ENCODE data around the gene CADPS2.

CADPS2 gene

DNA sequence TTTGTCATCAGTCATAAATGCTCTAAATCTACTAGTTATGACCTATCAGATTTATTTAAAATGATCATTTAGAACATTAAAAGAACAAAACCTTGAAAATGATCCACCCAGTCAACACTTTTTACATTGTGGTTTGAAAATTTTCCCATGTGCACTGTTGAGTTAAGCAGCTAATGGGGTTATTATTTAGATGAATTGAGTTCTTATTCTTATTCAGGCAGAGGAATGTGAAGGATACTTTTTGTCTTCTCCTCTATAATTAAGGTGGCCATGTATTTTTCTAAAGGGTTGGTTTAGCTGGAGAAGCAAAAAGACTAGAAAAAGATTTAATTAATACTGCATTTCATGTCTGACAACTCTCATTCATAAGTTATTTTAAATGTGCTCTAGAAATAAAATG, 506.8 kb downstream of the CADPS2 start:
- Histone ChIP-seq H2BK15ac (ENCODE audit: low read depth, poor library complexity, severe bottlenecking) (no peak overlapping the region), H3K4me3 (ENCODE audit: insufficient read depth in 1 of 2, low read depth in 1 of 2, low read length in 2 of 2) (no peak overlapping the region), H2BK12ac (ENCODE audit: low read length in 2 of 2) (no peak overlapping the region), H3K27me3 (ENCODE audit: control insufficient read depth in 1 of 2, insufficient read depth in 1 of 2, low read length in 2 of 2) (no peaks in the 10 kb centered on the region), H3K9ac (ENCODE audit: low read length) (no peak overlapping the region), H3K9me3 (ENCODE audit: control insufficient read depth, low read length) (no peaks in the 10 kb centered on the region), H4K91ac (ENCODE audit: low read length) (no peak overlapping the region), H3K36me3 (ENCODE audit: control insufficient read depth in 1 of 2, insufficient read depth in 2 of 2, low read depth in 1 of 2, low read length in 2 of 2) (no peaks in the 10 kb centered on the region), H3K4me1 (ENCODE audit: control insufficient read depth, insufficient read depth, low read depth, low read length) (no peaks in the 10 kb centered on the region), H3K4ac (ENCODE audit: low read depth in 1 of 2, low read length in 2 of 2) (no peak overlapping the region), H2BK5ac (ENCODE audit: low read depth, low read length, poor library complexity, severe bottlenecking) (no peak overlapping the region), H3K4me2 (ENCODE audit: low read length, poor library complexity, severe bottlenecking) (no peak overlapping the region), H3K14ac (ENCODE audit: low read length in 2 of 2) (no peak overlapping the region), H3K23ac (ENCODE audit: low read length in 2 of 2) (no peak overlapping the region), H3K27ac (ENCODE audit: low read length, poor library complexity, severe bottlenecking) (no peak overlapping the region), H2AFZ (ENCODE audit: low read depth, low read length) (no peak overlapping the region), H2BK120ac (ENCODE audit: low read depth, low read length) (no peak overlapping the region), H3K18ac (ENCODE audit: low read depth in 1 of 2, low read length in 2 of 2) (no peak overlapping the region), H3K79me1 (replicated peaks; ENCODE audit: low read length, poor library complexity, severe bottlenecking) (no peaks in the 10 kb centered on the region), H4K8ac (ENCODE audit: low read length) (no peak overlapping the region), H2AK5ac (ENCODE audit: low read length, severe bottlenecking) (no peak overlapping the region)
- no peak for DNase-seq

- H4K91ac ChIP-seq (ENCODE audit: low read length), result no peak overlapping the region
- H4K8ac ChIP-seq (ENCODE audit: low read length), result no peak overlapping the region
- H2AK5ac ChIP-seq (ENCODE audit: low read length, severe bottlenecking), result no peak overlapping the region
- no peaks in the 10 kb centered on the region for H3K9me3 ChIP-seq (ENCODE audit: control insufficient read depth, low read length)
- H2BK5ac ChIP-seq (ENCODE audit: low read depth, low read length, poor library complexity, severe bottlenecking), result no peak overlapping the region
- no peak overlapping the region for H3K4me3 ChIP-seq (ENCODE audit: insufficient read depth in 1 of 2, low read depth in 1 of 2, low read length in 2 of 2)
- no peak overlapping the region for H3K18ac ChIP-seq (ENCODE audit: low read depth in 1 of 2, low read length in 2 of 2)
- H3K79me1 ChIP-seq (replicated peaks; ENCODE audit: low read length, poor library complexity, severe bottlenecking), result no peaks in the 10 kb centered on the region
- no peak overlapping the region for H2BK15ac ChIP-seq (ENCODE audit: low read depth, poor library complexity, severe bottlenecking)
- H3K23ac ChIP-seq (ENCODE audit: low read length in 2 of 2), result no peak overlapping the region
- H2AFZ ChIP-seq (ENCODE audit: low read depth, low read length), result no peak overlapping the region
- no peaks in the 10 kb centered on the region for H3K4me1 ChIP-seq (ENCODE audit: control insufficient read depth, insufficient read depth, low read depth, low read length)
- H2BK12ac ChIP-seq (ENCODE audit: low read length in 2 of 2), result no peak overlapping the region
- no peaks in the 10 kb centered on the region for H3K36me3 ChIP-seq (ENCODE audit: control insufficient read depth in 1 of 2, insufficient read depth in 2 of 2, low read depth in 1 of 2, low read length in 2 of 2)
- no peak overlapping the region for H3K27ac ChIP-seq (ENCODE audit: low read length, poor library complexity, severe bottlenecking)
- H3K9ac ChIP-seq (ENCODE audit: low read length), result no peak overlapping the region
- DNase-seq, result no peak
- no peak overlapping the region for H3K4me2 ChIP-seq (ENCODE audit: low read length, poor library complexity, severe bottlenecking)
- H3K4ac ChIP-seq (ENCODE audit: low read depth in 1 of 2, low read length in 2 of 2), result no peak overlapping the region
- no peak overlapping the region for H2BK120ac ChIP-seq (ENCODE audit: low read depth, low read length)
- no peaks in the 10 kb centered on the region for H3K27me3 ChIP-seq (ENCODE audit: control insufficient read depth in 1 of 2, insufficient read depth in 1 of 2, low read length in 2 of 2)
- H3K14ac ChIP-seq (ENCODE audit: low read length in 2 of 2), result no peak overlapping the region
Measured at GRCh38 chr7:122369756-122370155, 516.5 kb downstream of the CADPS2 start.

DNA sequence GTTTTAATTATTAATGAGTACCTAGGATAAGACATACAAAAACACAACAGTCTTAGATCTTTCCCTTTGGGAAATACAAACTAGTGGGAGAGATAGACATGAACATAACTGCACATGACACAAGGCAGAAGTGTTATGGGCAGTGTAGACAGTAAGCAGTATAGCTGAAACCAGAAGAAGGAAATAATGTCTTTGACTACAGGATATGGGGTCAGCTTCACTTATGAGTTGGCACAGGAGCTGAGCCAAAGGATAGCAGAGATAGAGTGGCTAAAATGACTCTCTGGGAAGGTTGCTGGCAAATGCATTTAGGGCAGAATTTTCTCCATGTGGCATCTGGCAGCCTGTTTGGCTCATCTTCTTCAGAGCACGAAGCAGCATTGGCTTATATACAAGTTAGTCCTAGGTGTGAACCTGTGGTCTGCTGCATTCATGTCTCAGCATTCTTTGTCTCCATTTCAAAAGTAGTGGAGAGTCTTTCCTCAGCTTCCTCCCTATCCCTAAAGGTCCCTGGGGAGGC, 521.4 kb downstream of the CADPS2 start:
- WGBS, result 54% methylated on average over 1 of the region's 1 CpG
- Histone ChIP-seq H2BK5ac (ENCODE audit: low read depth, low read length, poor library complexity, severe bottlenecking) (no peak overlapping the region), H2AK5ac (ENCODE audit: low read length, severe bottlenecking) (no peak overlapping the region), H3K4me2 (ENCODE audit: low read length, poor library complexity, severe bottlenecking) (no peak overlapping the region), H2BK120ac (ENCODE audit: low read depth, low read length) (no peak overlapping the region), H3K4me3 (ENCODE audit: insufficient read depth in 1 of 2, low read depth in 1 of 2, low read length in 2 of 2) (no peak overlapping the region), H2BK12ac (ENCODE audit: low read length in 2 of 2) (no peak overlapping the region), H3K9ac (ENCODE audit: low read length) (no peak overlapping the region), H3K4me1 (ENCODE audit: control insufficient read depth, insufficient read depth, low read depth, low read length) (no peaks in the 10 kb centered on the region), H3K9me3 (ENCODE audit: control insufficient read depth, low read length) (no peaks in the 10 kb centered on the region), H3K27me3 (ENCODE audit: control insufficient read depth in 1 of 2, insufficient read depth in 1 of 2, low read length in 2 of 2) (no peaks in the 10 kb centered on the region), H2BK15ac (ENCODE audit: low read depth, poor library complexity, severe bottlenecking) (no peak overlapping the region), H2AFZ (ENCODE audit: low read depth, low read length) (no peak overlapping the region), H3K18ac (ENCODE audit: low read depth in 1 of 2, low read length in 2 of 2) (no peak overlapping the region), H3K79me1 (replicated peaks; ENCODE audit: low read length, poor library complexity, severe bottlenecking) (no peaks in the 10 kb centered on the region), H3K4ac (ENCODE audit: low read depth in 1 of 2, low read length in 2 of 2) (no peak overlapping the region), H3K14ac (ENCODE audit: low read length in 2 of 2) (no peak overlapping the region), H3K36me3 (ENCODE audit: control insufficient read depth in 1 of 2, insufficient read depth in 2 of 2, low read depth in 1 of 2, low read length in 2 of 2) (no peaks in the 10 kb centered on the region), H3K27ac (ENCODE audit: low read length, poor library complexity, severe bottlenecking) (no peak overlapping the region), H3K23ac (ENCODE audit: low read length in 2 of 2) (no peak overlapping the region), H4K91ac (ENCODE audit: low read length) (no peak overlapping the region), H4K8ac (ENCODE audit: low read length) (no peak overlapping the region)
- no peak for DNase-seq

DNA sequence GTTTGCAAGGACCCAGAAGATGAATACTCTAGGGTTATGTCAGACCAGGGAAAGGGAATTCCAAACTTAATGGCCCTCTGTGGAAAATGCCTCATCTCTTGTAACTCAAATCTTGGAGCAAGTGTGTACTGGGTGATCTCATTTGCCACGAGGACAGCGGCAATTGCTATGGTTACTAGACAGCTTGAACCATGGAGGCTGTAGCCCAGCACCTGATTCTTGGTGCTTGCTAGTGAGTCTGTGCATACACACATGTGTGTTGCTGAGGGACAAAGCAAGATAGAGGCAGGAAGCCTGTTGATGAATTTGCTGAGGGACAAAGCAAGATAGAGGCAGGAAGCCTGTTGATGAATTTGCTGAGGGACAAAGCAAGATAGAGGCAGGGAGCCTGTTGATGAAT, 523.1 kb downstream of the CADPS2 start:
- DNase-seq, result no peak
- no peak overlapping the region for H2BK12ac ChIP-seq (ENCODE audit: low read length in 2 of 2)
- H4K8ac ChIP-seq (ENCODE audit: low read length), result no peak overlapping the region
- no peak overlapping the region for H3K14ac ChIP-seq (ENCODE audit: low read length in 2 of 2)
- no peak overlapping the region for H2AFZ ChIP-seq (ENCODE audit: low read depth, low read length)
- WGBS, result 84% methylated on average over 2 of the region's 2 CpGs
- H2AK5ac ChIP-seq (ENCODE audit: low read length, severe bottlenecking), result no peak overlapping the region
- H3K27ac ChIP-seq (ENCODE audit: low read length, poor library complexity, severe bottlenecking), result no peak overlapping the region
- H2BK15ac ChIP-seq (ENCODE audit: low read depth, poor library complexity, severe bottlenecking), result no peak overlapping the region
- no peak overlapping the region for H3K9ac ChIP-seq (ENCODE audit: low read length)
- no peak overlapping the region for H4K91ac ChIP-seq (ENCODE audit: low read length)
- H3K27me3 ChIP-seq (ENCODE audit: control insufficient read depth in 1 of 2, insufficient read depth in 1 of 2, low read length in 2 of 2), result no peaks in the 10 kb centered on the region
- no peak overlapping the region for H2BK5ac ChIP-seq (ENCODE audit: low read depth, low read length, poor library complexity, severe bottlenecking)
- H3K18ac ChIP-seq (ENCODE audit: low read depth in 1 of 2, low read length in 2 of 2), result no peak overlapping the region
- H3K23ac ChIP-seq (ENCODE audit: low read length in 2 of 2), result no peak overlapping the region
- no peak overlapping the region for H3K4me3 ChIP-seq (ENCODE audit: insufficient read depth in 1 of 2, low read depth in 1 of 2, low read length in 2 of 2)
- no peaks in the 10 kb centered on the region for H3K4me1 ChIP-seq (ENCODE audit: control insufficient read depth, insufficient read depth, low read depth, low read length)
- no peaks in the 10 kb centered on the region for H3K79me1 ChIP-seq (replicated peaks; ENCODE audit: low read length, poor library complexity, severe bottlenecking)
- no peak overlapping the region for H3K4ac ChIP-seq (ENCODE audit: low read depth in 1 of 2, low read length in 2 of 2)
- no peaks in the 10 kb centered on the region for H3K36me3 ChIP-seq (ENCODE audit: control insufficient read depth in 1 of 2, insufficient read depth in 2 of 2, low read depth in 1 of 2, low read length in 2 of 2)
- H3K9me3 ChIP-seq (ENCODE audit: control insufficient read depth, low read length), result no peaks in the 10 kb centered on the region
- H2BK120ac ChIP-seq (ENCODE audit: low read depth, low read length), result no peak overlapping the region
- H3K4me2 ChIP-seq (ENCODE audit: low read length, poor library complexity, severe bottlenecking), result no peak overlapping the region

All from mesenchymal stem cell (in vitro differentiated cells and primary cell).